ENCODE results near the gene AEBP1. TPM values are rescaled to one million over a fixed set of nuclear protein-coding genes. Genes with fewer than 3 reads are reported as not detected.

AEBP1 gene
- total and polyA plus RNA-seq, 7 donors, result 2.8 to 22.0 (median 7.8) TPM

DNA sequence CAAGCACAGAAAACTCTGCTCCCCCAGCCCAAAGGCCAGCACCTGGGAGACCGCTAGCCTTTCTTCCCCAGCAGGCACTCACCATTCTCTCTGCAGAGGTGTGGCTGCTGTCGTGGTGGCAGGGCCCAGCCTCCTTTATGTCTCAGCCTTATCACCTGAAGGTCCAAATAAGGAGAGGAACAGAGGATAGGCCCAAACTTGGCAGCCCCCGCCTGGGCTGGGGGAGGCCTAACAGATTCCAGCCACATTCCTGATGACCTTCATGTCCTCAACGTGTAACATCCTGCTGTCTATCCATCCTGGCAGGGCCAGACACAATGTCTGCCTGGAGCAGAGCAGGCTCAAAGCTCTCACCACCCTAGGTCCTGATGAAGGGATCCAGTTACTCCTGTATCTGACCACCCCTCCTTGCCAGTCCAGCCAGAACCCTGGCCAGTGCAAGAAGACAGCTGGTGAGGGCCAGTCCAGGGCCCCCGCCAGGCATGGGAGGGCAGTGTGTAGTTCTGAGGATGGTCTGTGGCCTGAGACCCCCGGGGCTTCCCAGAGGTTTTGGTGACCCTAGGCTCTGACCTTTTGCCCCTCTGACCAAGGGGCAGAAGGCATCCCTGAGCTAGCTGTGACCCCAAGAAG lies 37.2 kb downstream of the AEBP1 start, which contains the start of gene MYL7:
Gene MYL7, minus strand, starts transcription at position 112 of the 630 bp plus-strand sequence. Its CDS starts 27 bp downstream, at position 85.
- H3K36me3 ChIP-seq (ENCODE audit: insufficient read depth in 1 of 2, low read depth in 1 of 2), result no peaks in the 10 kb centered on the region
- ATAC-seq (no peak), DNase-seq (peak in 1 of 2 donors; percentile 24)
- H3K9me3 ChIP-seq, result no peaks in the 10 kb centered on the region
- intact Hi-C loops (cut with DNase I), result no loop called here
- TF ChIP-seq, protein P1, sequence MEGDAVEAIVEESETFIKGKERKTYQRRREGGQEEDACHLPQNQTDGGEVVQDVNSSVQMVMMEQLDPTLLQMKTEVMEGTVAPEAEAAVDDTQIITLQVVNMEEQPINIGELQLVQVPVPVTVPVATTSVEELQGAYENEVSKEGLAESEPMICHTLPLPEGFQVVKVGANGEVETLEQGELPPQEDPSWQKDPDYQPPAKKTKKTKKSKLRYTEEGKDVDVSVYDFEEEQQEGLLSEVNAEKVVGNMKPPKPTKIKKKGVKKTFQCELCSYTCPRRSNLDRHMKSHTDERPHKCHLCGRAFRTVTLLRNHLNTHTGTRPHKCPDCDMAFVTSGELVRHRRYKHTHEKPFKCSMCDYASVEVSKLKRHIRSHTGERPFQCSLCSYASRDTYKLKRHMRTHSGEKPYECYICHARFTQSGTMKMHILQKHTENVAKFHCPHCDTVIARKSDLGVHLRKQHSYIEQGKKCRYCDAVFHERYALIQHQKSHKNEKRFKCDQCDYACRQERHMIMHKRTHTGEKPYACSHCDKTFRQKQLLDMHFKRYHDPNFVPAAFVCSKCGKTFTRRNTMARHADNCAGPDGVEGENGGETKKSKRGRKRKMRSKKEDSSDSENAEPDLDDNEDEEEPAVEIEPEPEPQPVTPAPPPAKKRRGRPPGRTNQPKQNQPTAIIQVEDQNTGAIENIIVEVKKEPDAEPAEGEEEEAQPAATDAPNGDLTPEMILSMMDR (IDR thresholded peaks at IDR 0.05), result no peak
- peaks cover 0 to 14% (median 4%) of the 10 kb centered on the region in 3 donors for H3K27me3 ChIP-seq (ENCODE audit: insufficient read depth in 3 of 3, low read length in 2 of 3)
- no peaks in the 10 kb centered on the region for H3K4me1 ChIP-seq
- no peak within 1 kb of the TSS for H3K27ac ChIP-seq
- WGBS, 3 donors, result 57 to 70% (median 62%) methylated on average over 6 of the region's 6 CpGs
- no peak within 1 kb of the TSS for H3K4me3 ChIP-seq

DNA sequence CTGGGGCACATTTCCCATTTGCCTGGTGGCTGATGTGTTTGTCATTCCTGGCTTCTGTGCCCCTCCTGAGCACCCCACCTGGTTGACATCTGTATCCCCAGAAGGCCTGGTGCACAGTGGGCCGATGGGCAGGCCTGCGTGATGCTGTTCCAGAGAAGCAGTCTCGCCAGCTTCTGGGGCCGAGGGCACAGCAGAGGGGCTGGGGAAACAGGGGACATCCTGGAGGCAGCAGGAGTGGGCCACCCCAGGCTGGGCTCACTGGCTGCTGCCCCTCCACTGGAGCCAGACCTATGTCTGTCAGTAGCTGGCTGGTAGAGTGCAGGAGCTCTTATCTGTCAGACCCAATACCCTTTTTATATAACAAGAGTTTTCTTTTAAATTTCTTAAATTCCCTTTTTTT lies 37.9 kb downstream of the AEBP1 start:
- DNase-seq, result peak in 1 of 2 donors; percentile 26
- Histone ChIP-seq H3K9me3 (no peaks in the 10 kb centered on the region), H3K36me3 (ENCODE audit: insufficient read depth in 1 of 2, low read depth in 1 of 2) (no peaks in the 10 kb centered on the region), H3K4me1 (no peaks in the 10 kb centered on the region), H3K27me3 (ENCODE audit: insufficient read depth in 3 of 3, low read length in 2 of 3) (peaks cover 0 to 19% (median 4%) of the 10 kb centered on the region in 3 donors), H3K4me3 (no peak overlapping the region), H3K27ac (no peak overlapping the region)
- ATAC-seq, result no peak
- TF ChIP-seq, protein P1 (IDR thresholded peaks at IDR 0.05), result no peak
- intact Hi-C loops (cut with DNase I), result no loop called here
- WGBS, 3 donors, result 86 to 93% (median 87%) methylated on average over 4 of the region's 4 CpGs

DNA sequence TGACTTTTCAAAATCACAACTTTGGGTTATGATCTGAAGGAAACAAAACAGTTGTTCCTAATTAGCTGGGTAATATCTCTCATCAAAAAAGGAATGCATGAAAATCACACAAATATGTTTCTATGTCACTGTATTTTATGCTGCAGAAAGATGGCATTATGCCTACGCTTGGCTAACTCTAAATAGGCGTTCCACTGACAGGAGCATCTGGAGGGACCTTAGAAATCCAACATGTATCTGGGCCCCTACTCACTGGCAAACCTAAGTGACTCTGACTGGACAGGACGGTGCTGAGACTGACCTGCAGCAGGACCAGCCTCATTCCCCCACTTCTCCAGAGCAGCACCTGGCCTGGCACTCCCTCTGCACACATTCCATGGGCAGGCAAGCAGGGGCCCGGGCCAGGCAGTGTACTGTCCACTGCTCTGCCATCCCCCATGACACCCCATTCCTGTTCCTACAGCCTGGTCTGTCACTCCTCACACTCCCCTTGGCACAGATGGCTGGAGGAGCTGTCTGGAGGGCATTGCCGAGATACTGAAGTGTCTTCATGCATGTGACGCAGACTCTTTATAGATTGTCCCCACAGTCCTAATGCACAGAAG lies 39.6 kb downstream of the AEBP1 start:
- Histone ChIP-seq H3K4me3 (no peak overlapping the region), H3K27ac (no peak overlapping the region), H3K9me3 (no peaks in the 10 kb centered on the region), H3K27me3 (ENCODE audit: insufficient read depth in 3 of 3, low read length in 2 of 3) (peaks cover 0 to 19% (median 4%) of the 10 kb centered on the region in 3 donors), H3K4me1 (no peaks in the 10 kb centered on the region), H3K36me3 (ENCODE audit: insufficient read depth in 1 of 2, low read depth in 1 of 2) (no peaks in the 10 kb centered on the region)
- DNase-seq (peak in 1 of 2 donors; percentile 15), ATAC-seq (no peak)
- WGBS, 3 donors, result 66 to 71% (median 68%) methylated on average over 6 of the region's 6 CpGs
- intact Hi-C loops (cut with DNase I), result no loop called here
- TF ChIP-seq, protein P1 (IDR thresholded peaks at IDR 0.05), result no peak

DNA sequence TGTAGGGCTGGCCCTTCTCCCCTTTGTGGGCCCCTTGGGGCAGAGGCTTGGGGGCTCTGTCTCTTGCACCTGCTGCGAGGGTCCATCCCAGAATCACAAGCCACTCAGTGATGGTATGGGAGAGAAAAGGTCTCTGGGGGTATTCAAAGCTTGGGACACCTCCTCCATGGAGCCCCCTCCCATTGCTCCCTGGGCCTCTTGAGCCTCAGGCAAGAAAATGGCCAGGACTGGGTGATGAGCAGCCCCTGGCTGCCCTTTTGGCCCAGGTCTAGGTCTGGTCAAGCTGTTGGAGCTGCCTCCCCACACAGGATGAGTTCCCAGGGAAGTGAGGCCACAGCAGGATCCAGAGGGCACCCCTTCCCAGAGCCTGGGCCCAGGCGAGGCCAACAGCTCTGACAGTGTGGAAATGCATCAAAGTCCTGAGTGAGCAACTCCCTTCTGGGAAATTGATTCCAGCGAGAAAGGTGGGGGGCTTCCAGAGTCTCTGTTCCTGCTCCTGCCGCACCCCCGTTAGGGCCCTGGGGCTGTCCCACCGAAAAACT lies 40.4 kb downstream of the AEBP1 start:
- Histone ChIP-seq H3K4me3 (no peak overlapping the region), H3K9me3 (no peaks in the 10 kb centered on the region), H3K4me1 (no peaks in the 10 kb centered on the region), H3K36me3 (ENCODE audit: insufficient read depth in 1 of 2, low read depth in 1 of 2) (no peaks in the 10 kb centered on the region), H3K27ac (no peak overlapping the region), H3K27me3 (ENCODE audit: insufficient read depth in 3 of 3, low read length in 2 of 3) (peaks cover 0 to 19% (median 4%) of the 10 kb centered on the region in 3 donors)
- WGBS, 3 donors, result 82 to 89% (median 86%) methylated on average over 6 of the region's 6 CpGs
- ATAC-seq (no peak), DNase-seq (peak in 1 of 2 donors; percentile 44)
- TF ChIP-seq, protein P1 (IDR thresholded peaks at IDR 0.05), result no peak
- intact Hi-C loops (cut with DNase I), result no loop called here
